GM21447 (cell line): ENCODE results near the gene CDC42EP1.
"Not testable (repeated sequence)": the region's sequence is repeated elsewhere in the genome, so short reads cannot be mapped to it uniquely, and the experiment has no call there.

Source experiments
- ATAC-seq: cut with Tn5 transposase; IDR thresholded peaks from one replicate; pipeline ENCODE4 v1.9.1; 2021; ENCODE audit not compliant: unreplicated experiment

The CDC42EP1 gene

GRCh38 chr22:37559901-37560607, at the start of gene CDC42EP1:
CDC42EP1 (plus strand) TSS chr22:37560480; CDS start chr22:37566350, 5,870 bp downstream.
- no peak for ATAC-seq

GRCh38 chr22:37511395-37512104, 48.7 kb upstream of the CDC42EP1 start:
- no peak for ATAC-seq

- no peak for ATAC-seq
Measured at GRCh38 chr22:37514526-37515051, 45.7 kb upstream of the CDC42EP1 start.

GRCh38 chr22:37515901-37516300, 44.4 kb upstream of the CDC42EP1 start:
- no peak for ATAC-seq

- no peak for ATAC-seq
Measured at GRCh38 chr22:37516456-37516855, 43.8 kb upstream of the CDC42EP1 start.

GRCh38 chr22:37517826-37518450, 42.3 kb upstream of the CDC42EP1 start:
- ATAC-seq: no peak

GRCh38 chr22:37518509-37519267, 41.6 kb upstream of the CDC42EP1 start:
- ATAC-seq: no peak

- ATAC-seq: no peak
Measured at GRCh38 chr22:37519268-37520195, 40.7 kb upstream of the CDC42EP1 start, which contains the start of gene CARD10. CARD10 (minus strand) TSS chr22:37519415; CDS start chr22:37519200, 215 bp downstream.

GRCh38 chr22:37520776-37521191, 39.5 kb upstream of the CDC42EP1 start:
- no peak for ATAC-seq

- ATAC-seq: no peak
Measured at GRCh38 chr22:37521236-37521739, 39.0 kb upstream of the CDC42EP1 start.

- no peak for ATAC-seq
Measured at GRCh38 chr22:37522482-37522881, 37.8 kb upstream of the CDC42EP1 start.

GRCh38 chr22:37525073-37525745, 35.1 kb upstream of the CDC42EP1 start:
- no peak for ATAC-seq

GRCh38 chr22:37525746-37526350, 34.4 kb upstream of the CDC42EP1 start:
- ATAC-seq: no peak

- no peak for ATAC-seq
Measured at GRCh38 chr22:37526376-37526775, 33.9 kb upstream of the CDC42EP1 start.

- not testable (repeated sequence) for ATAC-seq
Measured at GRCh38 chr22:37527081-37527752, 33.1 kb upstream of the CDC42EP1 start.

GRCh38 chr22:37527952-37528351, 32.3 kb upstream of the CDC42EP1 start:
- ATAC-seq: not testable (repeated sequence)

- ATAC-seq: no peak
Measured at GRCh38 chr22:37529652-37530345, 30.5 kb upstream of the CDC42EP1 start.
